Muscle layer of colon (tissue), 2 donors: Measurements from ENCODE around the gene CBR1.

Source experiments
- H3K27ac ChIP-seq: one replicate; pipeline ENCODE4 v1.7.0; 2013; ENCODE audit warnings: low read depth, mild to moderate bottlenecking, low read length, moderate library complexity
- H3K27me3 ChIP-seq, 2 donors: one replicate each; pipeline ENCODE4 v1.7.0; 2013; ENCODE audit warnings: low read length in 2 of 2, mild to moderate bottlenecking in 2 of 2; ENCODE audit not compliant: insufficient read depth in 2 of 2, control insufficient read depth in 1 of 2
- H3K36me3 ChIP-seq: one replicate; pipeline ENCODE4 v1.7.0; 2013; ENCODE audit warnings: mild to moderate bottlenecking, low read length; ENCODE audit not compliant: insufficient read depth
- H3K4me1 ChIP-seq: one replicate; pipeline ENCODE4 v1.7.0; 2013; ENCODE audit warnings: mild to moderate bottlenecking, low read length; ENCODE audit not compliant: insufficient read depth
- H3K4me3 ChIP-seq, 2 donors: one replicate each; pipeline ENCODE4 v1.7.0; 2013; ENCODE audit warnings: low read length in 2 of 2, low read depth in 1 of 2, mild to moderate bottlenecking in 1 of 2, moderate library complexity in 1 of 2
- H3K9ac ChIP-seq: one replicate; pipeline ENCODE4 v1.7.0; 2013; ENCODE audit warnings: low read length
- H3K9me3 ChIP-seq: one replicate; pipeline ENCODE4 v1.7.0; 2013; ENCODE audit warnings: mild to moderate bottlenecking, low read length
- donor health status: abdominal sarcoma.
- donor health status: Adenocarcinoma of cecum.

CBR1 gene

GRCh38 chr21:36034211-36034913 lies 35.5 kb upstream of the CBR1 start:
- Histone ChIP-seq H3K9ac (no peak overlapping the region), H3K36me3 (peaks cover 8% of the 10 kb centered on the region), H3K4me1 (no peaks in the 10 kb centered on the region), H3K4me3 (no peak overlapping the region), H3K27ac (no peak overlapping the region), H3K27me3 (no peaks in the 10 kb centered on the region), H3K9me3 (no peaks in the 10 kb centered on the region)

- Histone ChIP-seq H3K9ac (no peak overlapping the region), H3K36me3 (peaks cover 10% of the 10 kb centered on the region)
Measured at GRCh38 chr21:36035381-36035791, 34.4 kb upstream of the CBR1 start.

GRCh38 chr21:36038701-36039497 lies 30.9 kb upstream of the CBR1 start:
- no peaks in the 10 kb centered on the region for H3K27me3 ChIP-seq
- H3K4me1 ChIP-seq = no peaks in the 10 kb centered on the region
- no peak overlapping the region for H3K4me3 ChIP-seq
- H3K27ac ChIP-seq = no peak overlapping the region
- no peaks in the 10 kb centered on the region for H3K9me3 ChIP-seq
- H3K36me3 ChIP-seq = peaks cover 30% of the 10 kb centered on the region
- H3K9ac ChIP-seq = no peak overlapping the region

More at GRCh38 chr21:36035381-36035791, 34.4 kb upstream of the CBR1 start:
- Histone ChIP-seq H3K4me3 (no peak overlapping the region), H3K4me1 (no peaks in the 10 kb centered on the region), H3K27ac (no peak overlapping the region), H3K9me3 (no peaks in the 10 kb centered on the region), H3K27me3 (no peaks in the 10 kb centered on the region)

GRCh38 chr21:36039861-36040260 lies 30.0 kb upstream of the CBR1 start:
- H3K4me1 ChIP-seq = no peaks in the 10 kb centered on the region
- peaks cover 39% of the 10 kb centered on the region for H3K36me3 ChIP-seq
- no peaks in the 10 kb centered on the region for H3K27me3 ChIP-seq
- no peak overlapping the region for H3K4me3 ChIP-seq
- no peak overlapping the region for H3K9ac ChIP-seq
- H3K9me3 ChIP-seq = no peaks in the 10 kb centered on the region
- H3K27ac ChIP-seq = no peak overlapping the region

- no peaks in the 10 kb centered on the region for H3K27me3 ChIP-seq
Measured at GRCh38 chr21:36040389-36040788, 29.4 kb upstream of the CBR1 start.

GRCh38 chr21:36041910-36042309 lies 27.9 kb upstream of the CBR1 start:
- H3K36me3 ChIP-seq = peaks cover 54% of the 10 kb centered on the region

More at GRCh38 chr21:36040389-36040788, 29.4 kb upstream of the CBR1 start:
- peaks cover 44% of the 10 kb centered on the region for H3K36me3 ChIP-seq
- no peak overlapping the region for H3K9ac ChIP-seq
- no peak overlapping the region for H3K27ac ChIP-seq
- no peak overlapping the region for H3K4me3 ChIP-seq
- H3K4me1 ChIP-seq = no peaks in the 10 kb centered on the region
- no peaks in the 10 kb centered on the region for H3K9me3 ChIP-seq

GRCh38 chr21:36044056-36044455 lies 25.8 kb upstream of the CBR1 start:
- H3K9ac ChIP-seq = no peak overlapping the region
- no peaks in the 10 kb centered on the region for H3K9me3 ChIP-seq
- no peaks in the 10 kb centered on the region for H3K27me3 ChIP-seq
- H3K4me1 ChIP-seq = no peaks in the 10 kb centered on the region
- no peak overlapping the region for H3K4me3 ChIP-seq
- no peak overlapping the region for H3K27ac ChIP-seq
- peaks cover 59% of the 10 kb centered on the region for H3K36me3 ChIP-seq

More at GRCh38 chr21:36041910-36042309, 27.9 kb upstream of the CBR1 start:
- Histone ChIP-seq H3K9ac (no peak overlapping the region), H3K4me1 (no peaks in the 10 kb centered on the region), H3K27me3 (no peaks in the 10 kb centered on the region), H3K9me3 (no peaks in the 10 kb centered on the region), H3K4me3 (no peak overlapping the region), H3K27ac (no peak overlapping the region)

- Histone ChIP-seq H3K27ac (no peak overlapping the region), H3K9ac (no peak overlapping the region), H3K36me3 (peaks cover 71% of the 10 kb centered on the region), H3K4me3 (no peak overlapping the region), H3K4me1 (no peaks in the 10 kb centered on the region), H3K9me3 (no peaks in the 10 kb centered on the region), H3K27me3 (no peaks in the 10 kb centered on the region)
Measured at GRCh38 chr21:36045993-36046392, 23.8 kb upstream of the CBR1 start.

- Histone ChIP-seq H3K4me3 (no peak overlapping the region), H3K27ac (no peak overlapping the region), H3K36me3 (peaks cover 68% of the 10 kb centered on the region), H3K9me3 (no peaks in the 10 kb centered on the region), H3K4me1 (no peaks in the 10 kb centered on the region), H3K27me3 (no peaks in the 10 kb centered on the region), H3K9ac (no peak overlapping the region)
Measured at GRCh38 chr21:36047139-36047538, 22.7 kb upstream of the CBR1 start.

GRCh38 chr21:36048357-36048756 lies 21.5 kb upstream of the CBR1 start:
- H3K27me3 ChIP-seq = no peaks in the 10 kb centered on the region
- no peak overlapping the region for H3K9ac ChIP-seq
- H3K9me3 ChIP-seq = no peaks in the 10 kb centered on the region
- no peak overlapping the region for H3K27ac ChIP-seq
- no peaks in the 10 kb centered on the region for H3K4me1 ChIP-seq
- H3K4me3 ChIP-seq = no peak overlapping the region
- H3K36me3 ChIP-seq = peaks cover 71% of the 10 kb centered on the region

- Histone ChIP-seq H3K27ac (no peak overlapping the region), H3K4me1 (peaks cover 4% of the 10 kb centered on the region), H3K4me3 (no peak overlapping the region), H3K36me3 (peaks cover 74% of the 10 kb centered on the region), H3K9ac (no peak overlapping the region), H3K27me3 (no peaks in the 10 kb centered on the region), H3K9me3 (no peaks in the 10 kb centered on the region)
Measured at GRCh38 chr21:36052860-36053714, 16.7 kb upstream of the CBR1 start.
